Left renal pelvis (tissue), 4 donors: ENCODE measurements around the gene SAMHD1. TPM values are rescaled to one million over a fixed set of nuclear protein-coding genes. Genes with fewer than 3 reads are reported as not detected.
"Not testable (repeated sequence)": the region's sequence is repeated elsewhere in the genome, so short reads cannot be mapped to it uniquely, and the experiment has no call there.

Source experiments
- DNase-seq, 4 donors: peaks; one replicate each; pipeline ENCODE4 v3.0.0-alpha.2; 2013; ENCODE audit warnings: low read depth in 4 of 4, low spot score in 3 of 4
- polyA plus RNA-seq, 4 donors: library from polyadenylated mRNA; unstranded; fragments of 120-200 nt; gene quantifications; one replicate each; pipeline ENCODE4 v1.2.1, GENCODE V29; 2013; ENCODE audit not compliant: insufficient read length in 4 of 4

SAMHD1 gene
- polyA plus RNA-seq, 4 donors = 21.4 to 32.7 (median 26.3) TPM

DNA sequence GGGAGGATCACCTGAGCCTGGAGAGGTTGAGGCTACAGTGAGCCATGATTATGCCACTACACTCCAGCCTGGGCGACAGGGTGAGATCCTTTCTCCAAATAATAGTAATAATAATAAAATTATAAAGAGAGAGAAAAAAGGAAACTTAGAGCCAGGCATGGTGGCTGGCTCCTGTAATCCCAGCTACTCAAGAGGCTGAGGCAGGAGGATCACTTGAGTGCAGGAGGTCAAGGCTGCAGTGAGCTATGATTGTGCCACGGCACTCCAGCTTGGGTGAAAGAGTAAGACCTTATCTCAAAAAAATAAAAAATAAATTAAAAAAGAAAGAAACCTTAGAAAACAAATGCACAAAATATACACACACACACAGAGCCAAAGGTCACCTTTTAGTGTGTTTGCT is 5.2 kb upstream of the SAMHD1 start:
- no peak for DNase-seq

- DNase-seq = no peak
These were observed 4.5 kb upstream of the SAMHD1 start for GRCh38 chr20:36956016-36956415.

- DNase-seq = no peak
These were observed 651 bp upstream of the SAMHD1 start for GRCh38 chr20:36951979-36952738.

- no peak for DNase-seq
These were observed 902 bp downstream of the SAMHD1 start for GRCh38 chr20:36950414-36951197.

GRCh38 chr20:36941401-36941835 is 10.1 kb downstream of the SAMHD1 start:
- no peak for DNase-seq

DNA sequence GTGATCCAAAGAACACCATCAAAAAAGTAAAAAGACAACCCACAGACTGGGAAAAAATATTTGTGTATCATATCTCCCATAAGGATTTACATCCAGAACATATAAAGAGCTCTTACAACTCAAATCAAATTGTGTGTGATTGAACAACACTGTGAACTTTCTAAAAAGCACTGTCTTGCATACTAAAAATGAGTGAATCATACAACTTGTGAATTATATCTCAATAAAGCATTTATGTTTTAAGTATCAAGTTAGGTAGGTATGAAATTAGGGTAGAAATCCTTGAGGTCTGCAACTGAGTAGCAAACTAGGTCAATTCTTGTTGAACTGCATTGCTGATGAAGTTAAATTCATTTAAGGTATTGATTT is 14.1 kb downstream of the SAMHD1 start:
- no peak for DNase-seq

GRCh38 chr20:36936761-36937401 is 14.6 kb downstream of the SAMHD1 start:
- DNase-seq = not testable (repeated sequence)

GRCh38 chr20:36936341-36936740 is 15.2 kb downstream of the SAMHD1 start:
- DNase-seq = no peak

DNA sequence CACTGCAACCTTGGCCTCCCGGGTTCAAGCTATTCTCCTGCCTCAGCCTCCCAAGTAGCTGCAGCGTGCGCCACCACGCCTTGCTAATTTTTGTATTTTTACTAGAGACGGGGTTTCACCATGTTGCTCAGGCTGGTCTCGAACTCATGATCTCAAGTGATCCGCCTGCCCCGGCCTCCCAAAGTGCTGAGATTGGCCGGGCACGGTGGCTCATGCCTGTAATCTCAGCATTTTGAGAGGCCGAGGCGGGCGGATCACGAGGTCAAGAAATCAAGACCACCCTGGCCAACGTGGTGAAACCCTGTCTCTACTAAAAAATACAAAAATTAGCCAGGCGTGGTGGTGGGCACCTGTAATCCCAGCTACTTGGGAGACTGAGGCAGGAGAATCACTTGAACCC is 17.9 kb downstream of the SAMHD1 start:
- not testable (repeated sequence) for DNase-seq

DNA sequence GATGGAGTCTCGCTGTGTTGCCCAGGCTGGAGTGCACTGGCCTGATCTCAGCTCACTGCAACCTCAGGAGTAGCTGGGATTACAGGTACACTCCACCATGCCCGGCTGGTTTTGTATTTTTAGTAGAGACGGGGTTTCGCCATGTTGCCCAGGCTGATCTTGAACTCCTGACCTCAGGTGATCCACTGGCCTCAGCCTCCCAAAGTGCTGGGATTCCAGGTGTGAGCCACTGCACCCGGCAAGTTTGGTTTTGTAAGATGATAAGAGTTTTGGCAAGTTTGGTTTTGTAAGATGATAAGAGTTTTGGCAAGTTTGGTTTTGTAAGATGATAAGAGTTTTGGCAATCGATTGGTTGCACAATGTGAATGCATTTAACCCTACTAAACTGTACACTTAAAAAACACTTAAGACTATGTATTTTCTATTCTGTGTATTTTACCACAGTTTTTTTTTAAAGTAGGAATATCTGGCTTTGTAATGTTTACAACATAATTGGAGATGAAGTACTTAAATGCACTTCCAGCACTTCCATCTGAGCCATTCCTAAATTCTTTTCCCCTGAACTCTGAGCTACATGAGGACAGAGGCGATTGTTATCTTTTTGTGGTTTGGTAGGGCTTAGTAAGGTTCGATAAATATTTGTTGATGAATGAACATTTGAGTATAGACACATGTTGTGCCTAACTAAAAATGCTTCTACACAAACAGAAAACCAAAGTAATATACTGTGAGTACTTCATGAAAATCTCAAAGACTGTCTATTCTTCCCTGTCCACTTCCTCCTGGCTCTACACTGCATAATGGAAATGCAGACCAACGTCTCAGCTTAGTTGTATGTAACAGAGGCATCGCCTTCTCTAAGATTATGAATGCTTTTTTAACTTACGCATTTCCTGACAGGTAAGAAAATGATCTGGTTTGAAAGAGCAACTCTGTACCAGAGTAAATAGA is 18.8 kb downstream of the SAMHD1 start:
- DNase-seq = no peak

- DNase-seq = not testable (repeated sequence)
These were observed 19.4 kb downstream of the SAMHD1 start for GRCh38 chr20:36932067-36932466.

DNA sequence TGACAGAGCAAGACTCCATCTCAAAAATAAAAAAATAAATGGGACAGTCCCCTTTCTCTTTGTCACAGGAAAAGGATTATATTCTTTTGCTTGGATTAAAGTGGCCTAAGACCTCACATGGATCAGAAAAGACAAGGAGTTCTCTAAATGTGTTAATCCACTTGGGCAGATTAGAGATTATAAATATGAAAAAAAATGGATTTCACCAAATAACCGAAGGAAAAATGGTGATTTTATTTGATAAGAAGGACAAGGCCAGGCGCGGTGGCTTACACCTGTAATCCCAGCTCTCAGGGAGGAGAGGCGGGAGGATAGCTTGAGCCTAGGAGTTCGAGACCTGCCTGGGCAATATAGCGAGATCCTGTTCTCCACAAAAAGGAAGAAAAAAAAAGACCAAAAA is 21.8 kb downstream of the SAMHD1 start:
- no peak for DNase-seq

DNA sequence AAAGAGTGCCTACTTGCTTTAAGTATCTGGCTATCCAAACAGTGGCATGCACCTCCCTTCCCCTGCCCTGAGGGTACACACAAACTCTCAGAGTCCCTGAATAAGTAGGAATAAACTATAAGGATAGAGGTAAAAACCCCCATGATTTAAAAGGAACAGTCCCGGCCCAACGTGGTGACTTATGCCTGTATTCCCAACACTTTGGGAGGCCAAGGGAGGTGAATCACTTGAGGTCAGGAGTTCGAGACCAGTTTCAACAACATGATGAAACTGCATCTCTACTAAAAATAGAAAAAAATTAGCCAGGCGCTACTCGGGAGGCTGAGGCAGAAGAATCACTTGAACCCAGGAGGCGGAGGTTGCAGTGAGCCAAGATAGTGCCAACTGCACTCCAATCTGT is 22.2 kb downstream of the SAMHD1 start:
- no peak for DNase-seq

- DNase-seq = no peak
These were observed 23.8 kb downstream of the SAMHD1 start for GRCh38 chr20:36927704-36928103.

DNA sequence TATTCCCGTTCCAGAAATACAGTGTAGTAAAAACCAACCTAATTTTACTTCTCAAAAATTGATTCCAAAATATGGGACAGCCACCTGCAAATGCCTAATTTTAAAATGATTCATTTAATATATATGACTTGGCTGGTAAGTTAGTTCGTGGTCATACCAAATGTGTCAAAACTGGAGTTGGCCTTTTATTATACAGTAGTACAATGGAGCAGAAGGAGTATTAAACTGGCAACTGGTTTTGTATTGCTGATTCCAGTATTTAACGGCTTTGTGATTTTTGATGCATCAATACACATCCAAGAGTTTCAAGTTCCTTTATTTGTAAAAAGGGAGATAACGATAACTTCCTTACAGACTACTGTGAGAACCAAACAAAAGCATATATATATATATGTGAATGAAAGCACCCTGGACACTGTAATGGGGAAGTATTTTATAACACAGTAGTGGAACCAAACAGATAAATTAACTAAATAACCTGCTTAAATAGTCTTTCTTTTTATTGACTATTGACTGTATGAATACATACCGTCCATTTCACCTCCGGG is 24.8 kb downstream of the SAMHD1 start:
- no peak for DNase-seq

DNA sequence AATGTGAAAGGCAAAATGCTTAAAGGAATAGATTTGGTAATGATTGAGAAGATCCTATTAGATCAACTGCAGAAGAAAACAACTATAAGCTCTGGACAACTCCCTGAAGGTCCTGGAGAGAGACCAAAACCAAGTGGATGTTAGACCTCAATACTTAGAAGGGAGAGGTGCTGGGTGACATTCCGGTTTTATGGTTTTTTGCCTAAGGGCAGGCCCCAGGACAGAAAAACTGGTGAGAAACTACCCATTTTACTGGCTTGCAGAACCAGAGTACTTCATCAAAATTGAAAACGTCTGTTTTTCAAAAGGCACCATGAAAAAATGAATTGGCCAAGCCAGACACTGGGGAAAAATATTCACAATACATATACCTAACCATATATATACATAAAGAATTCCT is 26.3 kb downstream of the SAMHD1 start:
- no peak for DNase-seq

DNA sequence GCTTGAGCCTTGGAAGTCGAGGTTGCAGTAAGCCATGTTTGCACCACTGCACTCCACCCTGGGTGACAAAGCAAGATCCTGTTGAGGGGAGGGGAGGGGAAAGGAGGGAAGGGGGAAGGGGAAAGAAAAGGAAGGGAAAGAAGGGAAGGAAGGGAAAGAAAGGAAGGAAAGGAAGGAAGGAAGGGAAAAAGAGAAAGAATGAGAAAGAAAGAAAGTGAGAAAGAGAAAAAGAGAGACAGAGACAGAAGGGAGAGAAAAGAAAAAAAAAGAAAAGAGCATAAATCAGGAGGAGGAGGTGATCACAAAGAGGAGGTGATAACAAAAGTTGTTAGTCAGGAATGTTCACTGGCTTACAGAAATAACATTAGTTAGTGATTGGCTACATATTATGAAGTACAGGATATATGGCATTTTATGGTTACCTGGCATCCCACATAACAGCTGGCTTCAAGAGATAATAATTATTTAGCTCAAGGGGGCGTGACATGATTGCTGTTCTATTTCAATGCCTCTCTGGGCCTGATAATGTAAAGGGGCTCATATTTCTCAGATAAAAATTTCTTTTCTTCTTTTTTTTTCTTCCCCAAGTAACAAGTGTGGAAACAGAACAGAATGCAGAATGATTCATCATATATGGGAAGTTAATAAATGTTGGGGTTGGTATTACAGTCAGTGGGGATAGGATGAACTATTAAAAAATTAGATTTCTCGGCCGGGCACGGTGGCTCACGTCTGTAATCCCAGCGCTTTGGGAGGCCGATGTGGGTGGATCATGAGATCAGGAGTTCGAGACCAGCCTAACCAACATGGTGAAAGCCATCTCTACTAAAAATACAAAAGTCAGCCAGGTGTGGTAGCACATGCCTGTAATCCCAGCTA is 27.1 kb downstream of the SAMHD1 start:
- DNase-seq = no peak

DNA sequence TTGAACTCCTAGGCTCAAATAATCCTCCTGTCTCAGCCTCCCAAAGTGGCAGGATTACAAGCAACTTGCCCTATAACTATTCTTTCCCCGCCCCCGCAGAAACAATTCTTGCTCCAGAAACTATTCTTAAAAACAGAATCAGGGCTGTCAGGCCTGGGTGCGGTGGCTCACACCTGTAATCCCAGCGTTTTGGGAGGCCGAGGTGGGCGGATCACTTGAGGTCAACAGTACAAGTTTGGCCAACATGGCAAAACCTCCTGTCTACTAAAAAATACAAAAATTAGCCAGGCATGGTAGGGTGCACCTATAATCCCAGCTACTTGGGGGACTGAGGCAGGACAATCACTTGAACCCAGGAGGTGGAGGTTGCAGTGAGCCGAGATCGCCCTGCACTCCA is 31.2 kb downstream of the SAMHD1 start:
- no peak for DNase-seq

GRCh38 chr20:36919715-36920333 is 31.7 kb downstream of the SAMHD1 start:
- DNase-seq = peak in 3 of 4 donors; percentile 12 to 37 (median 16)
